ENCODE data around the gene SP9.
"Not testable (repeated sequence)": the region's sequence is repeated elsewhere in the genome, so short reads cannot be mapped to it uniquely, and the experiment has no call there.

The SP9 gene

DNA sequence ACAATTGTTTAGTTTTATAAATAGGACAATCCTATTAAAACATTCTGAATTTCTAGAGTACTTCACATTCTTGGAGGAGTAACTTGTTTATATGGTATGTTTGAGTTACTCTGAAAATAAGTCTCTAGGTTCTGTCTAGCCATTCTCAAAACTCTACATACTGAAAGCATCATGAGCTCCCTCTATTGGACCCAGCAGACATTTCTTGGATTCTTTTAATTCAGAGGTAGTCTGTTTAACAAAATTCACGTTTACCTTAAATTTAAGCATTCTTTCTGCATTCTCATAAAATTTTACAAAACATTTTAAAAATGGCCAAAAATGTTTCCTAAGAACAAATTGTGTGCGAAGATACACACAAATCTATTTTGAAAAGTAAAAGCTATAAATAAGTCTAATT, 15.3 kb downstream of the SP9 start:
- DNase-seq: no peak

DNA sequence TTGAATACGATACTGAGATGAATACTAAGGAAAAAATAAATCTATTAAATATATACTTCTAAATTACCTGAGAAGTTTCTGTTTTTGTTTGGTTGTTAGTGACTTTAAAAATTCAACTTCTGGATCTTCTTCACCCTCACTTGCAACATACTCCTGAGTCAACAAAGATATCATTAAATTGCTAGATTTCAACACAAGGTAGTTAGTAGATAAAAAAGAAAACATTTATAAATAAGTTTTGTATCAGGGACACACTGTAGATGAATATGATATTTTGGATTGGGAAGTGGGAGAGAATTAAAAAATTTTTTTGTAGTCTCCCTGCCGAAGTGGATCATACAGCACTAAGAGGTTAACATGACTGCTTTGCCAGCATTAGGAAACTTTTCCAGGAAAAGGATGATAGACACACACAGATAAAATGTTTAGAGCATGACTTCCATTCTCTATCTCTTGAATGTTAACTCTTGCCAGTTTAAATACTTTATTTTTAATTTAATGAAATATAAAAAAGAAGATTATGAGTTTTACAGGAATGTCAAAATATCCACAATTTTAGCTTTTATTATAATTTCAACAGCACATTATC, 15.9 kb downstream of the SP9 start:
- DNase-seq: no peak

DNA sequence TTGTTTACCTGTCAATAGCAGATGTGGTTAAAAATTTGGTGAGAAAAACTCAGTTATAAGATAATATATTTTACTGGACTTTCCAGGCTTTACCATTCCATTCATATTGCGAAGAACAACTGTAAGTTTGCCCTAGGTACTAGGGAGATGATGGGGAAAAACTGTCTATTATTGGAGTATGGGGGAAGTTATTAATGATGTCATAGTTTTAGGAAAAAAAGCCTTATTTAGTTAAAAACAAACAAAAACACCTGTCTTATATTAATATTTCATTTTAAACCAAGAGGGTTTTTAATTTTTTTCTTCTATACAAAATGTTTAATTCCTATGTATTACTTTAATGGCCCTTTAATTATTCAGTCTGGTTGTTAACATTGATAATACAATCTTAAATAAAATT, 18.2 kb downstream of the SP9 start:
- DNase-seq: no peak

DNA sequence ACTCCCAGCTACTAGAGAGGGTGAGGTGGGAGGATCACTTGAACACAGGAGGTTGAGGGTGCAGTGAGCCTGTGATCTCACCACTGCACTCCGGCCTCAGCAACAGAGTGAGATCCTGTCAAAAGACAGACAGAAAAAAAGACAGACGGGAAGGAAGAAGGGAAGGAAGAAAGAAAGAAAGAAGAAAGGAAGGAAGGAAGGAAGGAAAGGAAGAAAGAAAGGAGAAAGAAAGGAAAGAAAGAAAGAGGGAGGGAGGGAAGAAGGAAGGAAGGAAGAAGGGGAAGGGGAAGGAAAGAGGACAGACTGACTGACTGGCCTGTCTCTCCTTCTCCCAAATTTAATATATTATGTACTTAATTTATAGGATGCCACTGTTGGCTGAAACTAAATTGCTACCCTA, 21.6 kb downstream of the SP9 start:
- DNase-seq: no peak

DNA sequence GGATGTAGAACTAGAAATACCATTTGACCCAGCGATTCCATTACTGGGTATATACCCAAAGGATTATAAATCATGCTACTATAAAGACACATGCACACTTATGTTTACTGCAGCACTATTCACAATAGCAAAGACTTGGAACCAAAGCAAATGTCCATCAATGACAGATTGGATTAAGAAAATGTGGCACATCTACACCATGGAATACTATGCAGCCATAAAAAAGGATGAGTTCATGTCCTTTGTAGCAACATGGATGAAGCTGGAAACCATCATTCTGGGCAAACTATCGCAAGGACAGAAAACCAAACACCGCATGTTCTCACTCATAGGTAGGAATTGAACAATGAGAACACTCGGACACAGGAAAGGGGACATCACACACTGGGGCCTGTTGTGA, 24.9 kb downstream of the SP9 start:
- DNase-seq: not testable (repeated sequence)

DNA sequence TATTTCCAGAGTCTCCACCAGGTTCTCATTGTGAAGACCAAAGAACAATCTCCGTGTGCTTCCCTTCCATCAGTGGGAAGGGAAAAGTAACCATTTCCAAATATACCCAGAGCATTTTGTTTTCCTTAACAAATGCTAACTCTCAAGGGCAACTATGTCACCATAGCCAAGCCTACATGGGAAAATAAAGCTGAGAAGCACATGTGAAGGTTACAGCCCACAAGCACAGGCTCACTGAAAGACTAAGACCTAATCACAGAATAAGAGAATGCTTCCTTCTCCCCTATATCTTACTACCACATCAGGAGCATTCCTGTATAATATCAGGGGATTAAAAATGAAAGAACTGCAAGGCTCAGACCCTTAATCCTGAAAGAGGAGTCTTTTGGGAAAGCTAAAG, 28.2 kb downstream of the SP9 start:
- DNase-seq: no peak

DNA sequence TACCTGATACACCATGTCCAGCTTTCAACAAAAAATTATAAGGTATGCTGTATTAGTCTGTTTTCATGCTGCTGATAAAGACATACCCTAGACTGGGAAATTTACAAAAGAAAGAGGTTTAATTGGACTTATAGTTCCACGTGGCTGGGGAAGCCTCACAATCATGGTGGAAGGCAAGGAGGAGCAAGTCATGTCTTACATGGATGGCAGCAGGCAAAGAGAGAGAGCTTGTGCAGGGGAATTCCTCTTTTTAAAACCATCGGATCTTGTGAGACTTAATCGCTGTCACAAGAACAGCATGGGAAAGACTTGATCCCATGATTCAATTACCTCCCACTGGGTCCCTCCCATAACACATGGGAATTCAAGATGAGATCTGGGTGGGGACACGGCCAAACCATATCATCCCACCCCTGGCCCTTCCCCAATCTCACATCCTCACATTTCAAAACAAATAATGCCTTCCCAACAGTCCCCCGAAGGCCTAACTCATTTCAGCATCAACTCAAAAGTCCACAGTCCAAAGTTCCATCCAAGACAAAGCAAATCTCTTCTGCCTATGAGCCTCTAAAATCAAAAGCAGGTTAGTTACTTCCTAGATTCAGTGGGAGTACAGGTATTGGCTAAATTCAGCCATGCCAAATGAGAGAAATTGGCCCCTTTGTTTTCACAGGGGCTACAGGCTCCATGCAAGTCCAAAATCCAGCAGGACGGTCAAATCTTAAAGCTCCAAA, 28.9 kb downstream of the SP9 start:
- DNase-seq: not testable (repeated sequence)

DNA sequence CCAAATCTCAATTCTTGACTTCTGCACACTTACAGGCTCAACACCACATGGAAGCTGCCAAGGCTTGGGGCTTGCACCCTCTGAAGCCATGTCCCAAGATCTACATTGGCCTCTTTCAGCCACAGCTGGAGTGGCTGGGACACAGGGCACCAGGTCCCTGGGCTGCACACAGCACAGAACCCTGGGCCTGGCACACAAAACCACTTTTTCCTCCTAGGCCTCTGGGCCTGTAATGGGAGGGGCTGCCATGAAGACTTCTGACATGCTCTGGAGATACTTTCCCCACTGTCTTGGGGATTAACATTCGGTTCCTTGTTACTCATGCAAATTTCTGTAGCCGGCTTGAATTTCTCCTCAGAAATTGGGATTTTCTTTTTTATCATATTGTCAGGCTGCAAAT, 29.9 kb downstream of the SP9 start:
- DNase-seq: no peak

DNA sequence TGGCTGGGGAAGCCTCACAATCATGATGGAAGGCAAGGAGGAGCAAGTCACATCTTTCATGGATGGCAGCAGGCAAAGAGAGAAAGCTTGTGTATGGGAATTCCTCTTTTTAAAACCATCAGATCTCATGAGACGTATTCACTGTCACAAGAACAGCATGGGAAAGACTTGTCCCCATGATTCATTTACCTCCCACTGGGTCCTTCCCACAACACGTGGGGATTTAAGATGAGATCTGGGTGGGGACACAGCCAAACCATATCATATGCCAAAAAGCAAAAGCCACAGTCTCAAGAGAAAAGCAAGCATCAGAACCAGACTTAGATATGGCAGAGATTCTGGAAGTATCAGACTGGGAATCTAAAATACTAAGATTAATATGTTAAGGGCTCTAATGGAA, 30.8 kb downstream of the SP9 start:
- DNase-seq: no peak

DNA sequence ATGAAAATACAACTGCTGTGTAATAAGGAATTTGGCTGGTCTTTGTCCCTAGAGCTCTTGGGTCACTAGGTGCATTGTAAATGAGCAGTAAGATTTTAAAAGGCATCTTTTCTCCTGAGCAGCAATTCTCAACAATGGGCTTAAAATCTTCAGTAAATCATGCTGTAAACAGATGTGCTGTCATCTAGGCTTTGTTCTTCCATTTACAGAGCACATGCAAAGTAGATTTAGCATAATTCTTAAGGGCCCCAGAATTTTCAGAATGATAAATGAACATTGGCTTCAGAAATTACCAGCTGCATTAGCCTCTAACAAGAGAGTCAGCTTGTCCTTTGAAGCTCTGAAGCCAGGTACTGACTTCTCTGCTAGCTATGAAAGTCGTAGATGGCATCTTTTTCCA, 33.9 kb downstream of the SP9 start:
- DNase-seq: no peak

DNA sequence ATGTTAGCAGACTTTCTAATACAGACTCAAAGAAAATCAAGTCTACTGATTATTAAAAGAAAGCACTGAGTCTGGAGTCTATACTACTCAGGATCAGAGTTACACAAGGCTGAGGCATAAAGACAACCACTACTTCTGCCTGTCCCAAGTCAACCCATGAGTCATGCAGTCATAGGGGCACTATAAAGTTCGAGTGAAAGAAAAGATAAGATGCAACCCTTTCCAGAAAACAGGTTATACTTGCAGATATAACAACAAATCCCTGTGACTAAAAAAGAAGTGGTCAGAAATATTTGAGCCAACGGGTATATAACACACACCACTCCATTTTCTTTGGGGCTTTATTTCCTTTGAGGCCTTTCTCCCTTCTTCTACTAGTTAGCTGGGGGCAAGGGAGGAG, 42.2 kb downstream of the SP9 start:
- DNase-seq: no peak

DNA sequence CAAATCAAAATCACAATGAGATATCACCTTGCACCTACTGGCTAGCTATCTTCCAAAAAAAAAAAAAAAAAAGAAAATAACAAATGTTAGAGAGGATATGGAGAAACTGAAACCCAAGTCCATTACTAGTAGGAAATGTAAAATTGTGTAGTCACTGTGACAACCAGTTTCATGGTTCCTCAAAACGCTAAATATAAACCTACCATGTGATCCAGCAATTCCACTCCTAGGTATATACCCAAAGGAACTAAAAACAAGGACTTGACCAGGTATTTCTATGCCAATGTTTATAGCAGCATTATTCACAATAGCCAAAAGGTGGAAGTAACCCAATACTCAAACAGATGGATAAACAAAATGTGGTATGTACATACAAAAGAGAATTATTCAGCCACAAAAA, 49.0 kb downstream of the SP9 start:
- no peak for DNase-seq

DNA sequence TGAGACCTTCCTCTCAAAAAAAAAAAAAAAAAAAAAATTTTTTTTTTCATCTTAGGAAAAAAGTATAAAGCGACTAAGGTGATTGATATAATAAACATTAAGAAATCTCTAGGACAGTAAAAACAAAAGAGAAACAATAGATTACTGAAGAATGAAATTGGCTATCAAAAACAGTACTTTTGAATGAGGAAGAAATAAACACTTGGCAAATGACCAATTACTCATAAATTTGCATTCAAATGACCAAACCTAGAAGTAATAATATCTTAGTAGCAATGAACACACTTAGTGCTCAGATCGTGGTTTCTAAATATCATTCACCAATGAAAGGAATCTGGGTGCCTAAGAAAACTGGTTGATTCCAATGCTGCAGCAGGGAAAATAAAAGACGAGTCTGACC, 50.4 kb downstream of the SP9 start:
- DNase-seq: no peak

Data from stimulated activated CD4-positive, alpha-beta T cell treated with anti-CD3 and anti-CD28 coated beads, Interleukin-15, amount 100 ng/mL, for 24 hours (primary cell).